HG02938 (cell line): ENCODE measurements around the gene RAP1GDS1.
"Not testable (repeated sequence)": the region's sequence is repeated elsewhere in the genome, so short reads cannot be mapped to it uniquely, and the experiment has no call there.

Experiments used
- ATAC-seq: cut with Tn5 transposase; IDR thresholded peaks from one replicate; pipeline ENCODE4 v1.9.1; 2021; ENCODE audit warnings: mild to moderate bottlenecking, moderate library complexity; ENCODE audit not compliant: unreplicated experiment

RAP1GDS1 gene

DNA sequence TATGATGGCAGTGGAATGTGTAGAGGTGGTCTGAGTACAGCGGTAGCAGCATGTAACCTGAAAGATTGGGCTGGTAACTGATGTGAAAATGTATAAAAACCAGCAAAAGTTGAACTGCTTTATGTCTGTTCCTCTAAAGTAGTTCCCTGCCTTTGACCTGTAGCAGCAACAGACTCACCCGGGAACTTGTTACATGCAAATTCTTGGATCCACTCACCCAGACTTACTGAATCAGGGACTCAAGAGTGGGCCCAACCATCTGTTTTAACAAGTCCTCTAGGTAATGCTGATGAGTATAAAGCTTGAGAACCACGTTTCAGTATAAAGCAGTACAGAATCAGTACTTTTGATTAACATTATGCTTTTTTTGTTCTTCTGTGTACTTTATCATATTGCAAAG lies 84.7 kb downstream of the RAP1GDS1 start:
- ATAC-seq = no peak

DNA sequence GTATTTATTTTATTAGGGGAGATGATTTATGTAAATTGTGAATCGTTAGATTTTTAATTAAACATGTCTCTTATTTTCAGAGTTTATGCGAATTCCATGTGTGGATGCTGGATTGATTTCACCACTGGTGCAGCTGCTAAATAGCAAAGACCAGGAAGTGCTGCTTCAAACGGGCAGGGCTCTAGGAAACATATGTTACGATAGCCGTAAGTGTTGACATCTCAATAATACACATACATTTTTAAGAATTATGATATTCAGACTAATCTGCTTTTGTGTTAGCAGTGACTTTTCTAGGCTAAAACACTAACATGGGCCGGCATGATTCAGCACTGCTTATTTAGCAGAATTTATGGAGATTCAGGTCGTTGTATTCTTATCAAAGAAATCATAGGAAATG lies 91.2 kb downstream of the RAP1GDS1 start:
- ATAC-seq = no peak

GRCh38 chr4:98352940-98353339 lies 91.8 kb downstream of the RAP1GDS1 start:
- peak; percentile 76 for ATAC-seq

GRCh38 chr4:98358630-98359248 lies 97.6 kb downstream of the RAP1GDS1 start:
- ATAC-seq = no peak

GRCh38 chr4:98359646-98360045 lies 98.5 kb downstream of the RAP1GDS1 start:
- no peak for ATAC-seq

DNA sequence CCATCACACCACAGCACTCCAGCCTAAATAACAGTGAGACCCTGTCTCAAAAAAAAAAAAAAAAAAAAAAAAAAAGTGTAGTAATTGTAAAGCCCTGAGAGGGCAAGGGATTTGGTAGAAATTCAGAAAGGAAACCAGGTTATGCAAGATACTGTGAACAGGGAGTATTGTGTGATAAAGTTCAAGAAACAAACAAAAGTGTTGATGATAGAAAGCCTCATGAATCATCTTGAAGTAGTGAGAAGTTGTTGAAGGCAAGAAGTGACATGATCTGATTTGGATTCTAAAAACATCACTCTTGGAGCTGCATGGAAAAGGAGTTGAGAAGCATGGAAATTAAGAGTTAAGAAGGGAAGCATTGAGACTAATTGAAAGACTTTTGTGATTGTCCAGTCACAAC lies 102.2 kb downstream of the RAP1GDS1 start:
- ATAC-seq = no peak

DNA sequence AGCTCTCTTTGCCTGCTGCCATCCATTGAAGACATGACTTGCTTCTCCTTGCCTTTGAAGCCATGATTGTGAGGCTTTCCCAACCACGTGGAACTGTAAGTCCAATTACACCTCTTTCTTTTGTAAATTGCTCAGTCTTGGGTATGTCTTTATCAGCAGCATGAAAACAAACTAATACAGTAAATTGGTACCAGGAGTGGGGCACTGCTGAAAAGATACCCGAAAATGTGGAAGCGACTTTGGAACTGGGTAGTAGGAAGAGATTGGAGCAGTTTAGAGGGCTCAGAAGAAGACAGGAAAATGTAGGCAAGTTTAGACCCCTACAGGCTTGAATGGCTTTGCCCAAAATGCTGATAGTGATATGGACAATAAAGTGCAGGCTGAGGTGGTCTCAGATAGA lies 105.1 kb downstream of the RAP1GDS1 start:
- ATAC-seq = not testable (repeated sequence)

- ATAC-seq = not testable (repeated sequence)
Measured at GRCh38 chr4:98368000-98368399, 106.8 kb downstream of the RAP1GDS1 start.

DNA sequence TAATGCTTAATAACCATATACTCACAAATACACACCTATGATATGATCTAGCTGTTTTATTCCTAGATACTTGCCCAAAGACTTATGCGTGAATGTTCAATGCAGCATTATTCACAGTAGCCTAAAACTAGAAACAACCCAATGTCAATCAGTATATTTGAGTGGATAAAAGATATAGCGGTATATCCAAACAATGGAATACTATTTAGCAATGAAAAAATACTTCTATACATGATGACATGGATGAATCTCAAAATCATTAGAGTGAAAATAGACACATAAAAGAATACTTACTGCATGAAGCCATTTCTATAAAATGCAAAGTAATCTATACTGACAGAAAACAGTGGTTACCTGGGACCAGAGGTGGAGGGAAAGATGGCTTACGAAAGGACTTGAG lies 108.1 kb downstream of the RAP1GDS1 start:
- no peak for ATAC-seq

- no peak for ATAC-seq
Measured at GRCh38 chr4:98374643-98375042, 113.5 kb downstream of the RAP1GDS1 start.

GRCh38 chr4:98377559-98377958 lies 116.4 kb downstream of the RAP1GDS1 start:
- no peak for ATAC-seq

DNA sequence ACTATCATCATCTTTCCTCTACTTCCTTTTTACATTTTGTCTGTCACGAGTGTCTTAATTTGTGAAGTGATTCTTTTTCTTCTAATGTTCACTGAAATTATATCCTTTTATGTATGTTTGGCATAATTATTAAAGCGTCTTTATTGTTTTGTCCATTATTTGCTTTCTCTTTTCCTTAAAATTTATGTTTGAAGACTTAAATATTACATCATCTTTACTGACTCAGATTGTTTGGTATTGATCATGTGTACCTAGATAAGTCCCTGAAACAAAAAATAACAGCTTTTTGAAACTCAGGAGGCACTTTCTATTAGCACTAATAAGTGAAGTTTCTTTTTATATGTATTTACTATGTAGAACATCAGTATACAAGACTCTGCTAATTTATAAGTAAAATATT lies 120.1 kb downstream of the RAP1GDS1 start:
- no peak for ATAC-seq

GRCh38 chr4:98383431-98384106 lies 122.4 kb downstream of the RAP1GDS1 start:
- peak; percentile 58 for ATAC-seq

DNA sequence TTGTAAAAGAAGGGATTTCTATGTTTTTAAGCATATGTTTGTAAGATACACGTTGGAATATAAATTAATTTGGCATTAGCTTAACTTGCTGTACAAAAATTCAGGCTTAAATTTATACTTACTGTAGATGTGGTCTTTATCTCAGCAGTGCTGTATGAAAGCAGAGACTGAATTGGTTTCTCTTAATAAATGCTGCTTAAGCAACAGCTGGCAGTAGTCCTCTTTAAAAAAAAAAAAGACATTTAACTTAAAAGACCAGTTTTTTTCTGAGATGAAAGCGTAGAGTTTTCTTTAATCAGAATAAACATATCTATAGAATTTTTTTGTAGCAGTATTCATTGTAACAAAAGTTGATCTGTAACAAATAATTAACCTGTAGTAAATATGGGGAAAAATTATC lies 124.6 kb downstream of the RAP1GDS1 start:
- ATAC-seq = no peak

DNA sequence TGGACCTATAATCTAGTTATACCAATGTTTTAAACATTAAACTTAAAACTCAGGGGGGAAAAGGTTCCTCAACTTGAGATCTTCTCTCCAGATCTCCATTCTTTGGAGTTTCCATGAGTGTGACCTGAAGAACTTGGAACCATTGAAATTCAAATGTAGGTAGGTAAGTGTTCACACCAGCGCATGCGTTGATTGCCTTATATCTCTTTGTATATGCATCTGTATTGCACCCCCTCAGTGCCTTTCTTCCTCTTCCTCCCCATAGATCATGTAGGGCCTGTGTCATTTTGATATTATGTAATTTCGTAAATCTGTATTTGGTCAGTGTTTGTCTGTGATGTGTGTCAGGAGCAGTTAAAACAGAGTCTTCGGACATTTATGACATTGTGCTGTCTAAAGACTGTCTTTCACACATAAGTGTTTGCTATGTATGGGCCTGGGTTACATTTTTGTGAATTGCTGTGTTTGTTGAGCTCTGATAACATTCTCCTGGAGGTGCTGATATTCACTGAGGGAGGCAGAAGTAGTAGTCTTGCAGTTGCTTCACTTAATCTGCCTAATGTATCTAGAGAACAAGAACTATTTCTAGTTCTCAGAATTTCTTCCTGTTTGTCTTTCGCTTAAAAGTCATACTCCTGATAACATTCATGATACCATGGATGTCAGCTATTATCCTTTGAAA lies 126.3 kb downstream of the RAP1GDS1 start:
- ATAC-seq = no peak

GRCh38 chr4:98394134-98394533 lies 132.9 kb downstream of the RAP1GDS1 start:
- ATAC-seq = no peak

DNA sequence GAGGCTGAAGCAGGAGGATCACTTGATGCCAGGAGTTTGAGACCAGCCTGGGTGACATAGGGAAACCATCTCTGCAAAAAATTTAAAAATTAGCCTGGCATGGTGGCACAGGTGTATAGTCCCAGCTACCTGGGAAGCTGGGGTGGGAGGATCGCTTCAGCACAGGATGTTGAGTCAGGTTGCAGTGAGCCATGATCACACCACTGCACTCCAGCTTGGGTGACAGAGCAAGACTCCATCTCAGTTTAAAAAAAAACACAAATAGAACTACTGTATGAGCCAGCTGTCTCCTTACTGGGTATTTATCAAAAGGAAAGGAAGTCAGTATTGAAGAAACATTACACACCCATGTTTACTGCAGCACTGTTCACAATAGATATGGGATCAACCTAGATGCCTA lies 138.7 kb downstream of the RAP1GDS1 start:
- no peak for ATAC-seq

DNA sequence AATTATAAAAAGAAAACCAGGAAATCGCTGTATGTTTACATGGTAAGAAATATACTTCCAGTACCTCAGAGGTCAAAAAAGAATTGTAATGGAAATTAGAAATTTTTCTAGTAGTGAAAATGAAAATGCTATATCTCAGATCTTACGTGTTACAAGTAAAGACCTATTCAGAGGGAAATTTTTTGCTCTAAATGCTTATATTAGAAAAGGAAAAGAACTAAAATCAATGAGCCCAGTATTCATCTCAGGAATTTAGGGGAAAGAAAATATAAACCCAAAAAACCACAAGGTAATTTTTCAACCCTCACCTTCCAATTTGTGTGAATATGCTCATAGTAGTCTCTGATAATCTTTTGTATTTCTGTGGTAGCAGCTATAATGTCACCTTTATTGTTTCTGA lies 145.6 kb downstream of the RAP1GDS1 start:
- peak; percentile 66 for ATAC-seq

DNA sequence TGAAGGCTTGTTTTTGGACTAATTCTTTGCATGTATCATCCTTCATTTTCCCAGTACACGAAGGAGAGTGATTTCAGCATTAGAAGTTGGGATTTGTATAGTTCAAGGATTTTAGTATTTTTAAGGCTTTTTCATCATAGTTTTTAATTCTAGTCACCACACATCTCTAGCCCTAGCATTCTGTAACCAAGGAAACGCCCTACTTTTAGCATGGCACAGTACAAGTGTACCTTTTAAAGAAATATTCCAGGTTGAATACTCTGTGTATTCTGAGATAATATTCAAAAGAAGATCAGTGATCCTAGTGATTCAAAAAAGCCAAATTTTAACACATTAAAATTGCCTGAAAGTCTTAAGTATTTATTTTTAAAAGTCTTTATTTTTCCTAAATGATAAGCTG lies 150.5 kb downstream of the RAP1GDS1 start:
- no peak for ATAC-seq

DNA sequence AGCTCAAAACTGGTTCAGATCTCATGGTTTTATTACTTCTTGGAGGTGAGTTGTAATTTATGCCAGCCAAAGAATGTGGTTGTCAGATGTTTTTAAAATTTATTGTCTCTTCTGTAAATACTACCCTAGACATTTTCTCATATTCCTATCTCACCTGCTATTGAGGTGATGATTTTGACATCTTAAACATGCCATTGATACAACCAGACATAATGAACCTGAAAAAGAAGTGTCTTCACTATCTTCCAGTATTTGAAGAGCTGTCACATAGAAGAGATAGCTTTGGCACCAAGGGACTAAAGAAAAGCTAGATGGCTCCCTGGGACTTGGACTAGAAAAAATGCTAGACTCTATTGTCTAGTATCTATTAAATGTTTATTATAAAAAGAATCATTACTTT lies 155.7 kb downstream of the RAP1GDS1 start:
- ATAC-seq = no peak

GRCh38 chr4:98420151-98420550 lies 159.0 kb downstream of the RAP1GDS1 start:
- ATAC-seq = not testable (repeated sequence)

DNA sequence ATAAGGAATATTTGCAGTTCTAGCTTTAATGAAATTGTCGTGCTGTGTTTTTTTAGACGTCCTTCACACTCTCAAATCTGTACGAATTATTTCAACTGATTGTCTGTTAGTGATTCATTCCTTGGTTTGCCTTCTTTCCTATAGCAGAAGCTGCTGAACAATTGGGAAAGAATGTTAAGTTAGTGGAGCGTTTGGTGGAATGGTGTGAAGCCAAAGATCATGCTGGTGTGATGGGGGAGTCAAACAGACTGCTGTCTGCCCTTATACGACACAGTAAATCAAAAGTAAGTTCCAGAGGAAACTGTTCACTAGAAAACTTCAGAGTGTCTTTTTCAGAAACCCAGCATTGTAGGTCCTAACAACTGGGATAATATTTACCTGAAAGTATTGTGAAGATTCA lies 159.9 kb downstream of the RAP1GDS1 start:
- no peak for ATAC-seq
